SU-DHL-6 (cell line): ENCODE results near the gene FAM200B.

Experiments used
- H2AFZ ChIP-seq: fragments of 200-600 bp; sonication (generic); 2 replicates; pipeline ENCODE4 v1.6.1; 2014; ENCODE audit warnings: low read depth, mild to moderate bottlenecking, moderate library complexity, mixed read lengths, antibody characterized with exemption, low read length; ENCODE audit not compliant: severe bottlenecking
- H3F3A ChIP-seq: fragments of 200-600 bp; shearing (Covaris generic); 2 replicates; pipeline ENCODE4 v1.6.0; 2016; ENCODE audit warnings: antibody characterized with exemption, mild to moderate bottlenecking; ENCODE audit not compliant: insufficient read depth
- H3K27ac ChIP-seq: fragments of 200-600 bp; sonication (generic); 2 replicates; pipeline ENCODE4 v1.5.1; 2016; ENCODE audit warnings: low read depth, mild to moderate bottlenecking, low read length, moderate library complexity, mixed read lengths
- H3K27me3 ChIP-seq: fragments of 200-600 bp; sonication (generic), shearing (Covaris generic); 2 replicates; pipeline ENCODE4 v1.6.0; 2014; ENCODE audit warnings: mild to moderate bottlenecking, low read length
- H3K36me3 ChIP-seq: fragments of 200-600 bp; sonication (generic); 2 replicates; pipeline ENCODE4 v1.6.1; 2014; ENCODE audit warnings: mild to moderate bottlenecking, low read length, mixed read lengths
- H3K4me2 ChIP-seq: fragments of 300-600, 200-600 bp; shearing (Covaris generic), sonication (generic); 2 replicates; pipeline ENCODE4 v1.6.0; 2014; ENCODE audit warnings: low read length, low read depth, mild to moderate bottlenecking; ENCODE audit not compliant: poor library complexity, severe bottlenecking
- H3K4me3 ChIP-seq: fragments of 200-600 bp; sonication (generic); 2 replicates; pipeline ENCODE4 v1.5.1; 2014; ENCODE audit warnings: antibody characterized with exemption, low read length, mild to moderate bottlenecking, mixed read lengths; ENCODE audit not compliant: insufficient read depth, poor library complexity, severe bottlenecking
- H3K79me2 ChIP-seq: fragments of 200-600 bp; sonication (generic); 2 replicates; pipeline ENCODE4 v1.6.1; 2014; ENCODE audit warnings: mild to moderate bottlenecking, low read length, moderate library complexity; ENCODE audit not compliant: insufficient read depth
- H3K9ac ChIP-seq: fragments of 200-600 bp; sonication (generic); 2 replicates; pipeline ENCODE4 v1.7.0; 2014; ENCODE audit warnings: mild to moderate bottlenecking, low read length
- H3K9me2 ChIP-seq: fragments of 200-600 bp; sonication (generic); replicated peaks from 2 replicates; pipeline ENCODE4 v1.6.1; 2014; ENCODE audit warnings: low read length; ENCODE audit not compliant: insufficient read depth
- H3K9me3 ChIP-seq: fragments of 200-600 bp; sonication (generic); 2 replicates; pipeline ENCODE4 v1.6.1; 2014; ENCODE audit warnings: low read length, mixed read lengths; ENCODE audit not compliant: insufficient read depth
- H4K20me1 ChIP-seq: fragments of 200-600 bp; sonication (generic); 2 replicates; pipeline ENCODE4 v1.6.1; 2014; ENCODE audit warnings: low read depth, mild to moderate bottlenecking, antibody characterized with exemption, low read length, moderate library complexity, mixed read lengths
- CTCF ChIP-seq: fragments of 200-600 bp; sonication (generic); IDR thresholded peaks from one replicate; pipeline ENCODE4 v1.5.1; 2017; ENCODE audit warnings: antibody characterized with exemption, mild to moderate bottlenecking, low read length, moderate library complexity; ENCODE audit not compliant: insufficient read depth, poor library complexity, severe bottlenecking
- EZH2phosphoT487 ChIP-seq: fragments of 200-600 bp; sonication (generic), shearing (Covaris generic); conservative IDR thresholded peaks from 2 replicates; pipeline ENCODE4 v1.6.1; 2018; ENCODE audit warnings: mild to moderate bottlenecking, antibody characterized with exemption, low read length, moderate library complexity, mixed read lengths

The FAM200B gene

GRCh38 chr4:15735536-15735935, 53.9 kb downstream of the FAM200B start:
- Histone ChIP-seq H3K36me3 (no peaks in the 10 kb centered on the region), H4K20me1 (no peaks in the 10 kb centered on the region), H3K4me2 (no peak overlapping the region), H3K9ac (no peak overlapping the region), H3F3A (no peaks in the 10 kb centered on the region; the same call in 1 of the 2 replicates), H3K27ac (no peak overlapping the region), H3K9me3 (no peaks in the 10 kb centered on the region), H3K27me3 (no peaks in the 10 kb centered on the region), H2AFZ (no peak overlapping the region), H3K4me3 (no peak overlapping the region), H3K79me2 (no peaks in the 10 kb centered on the region), H3K9me2 (no peaks in the 10 kb centered on the region)
- no peak for TF ChIP-seq CTCF
- TF ChIP-seq EZH2phosphoT487, result no peak

GRCh38 chr4:15736514-15737050, 55.0 kb downstream of the FAM200B start:
- no peak overlapping the region for H2AFZ ChIP-seq
- no peak for TF ChIP-seq EZH2phosphoT487
- no peak for TF ChIP-seq CTCF
- no peaks in the 10 kb centered on the region for H3F3A ChIP-seq
- H3K79me2 ChIP-seq, result no peaks in the 10 kb centered on the region
- no peak overlapping the region for H3K4me2 ChIP-seq
- H3K27ac ChIP-seq, result no peak overlapping the region
- no peaks in the 10 kb centered on the region for H3K36me3 ChIP-seq
- peaks cover 1% of the 10 kb centered on the region; the same call in 1 of the 2 replicates for H3K9me3 ChIP-seq
- no peaks in the 10 kb centered on the region for H3K27me3 ChIP-seq
- H4K20me1 ChIP-seq, result no peaks in the 10 kb centered on the region
- no peak overlapping the region for H3K4me3 ChIP-seq
- no peaks in the 10 kb centered on the region for H3K9me2 ChIP-seq
- H3K9ac ChIP-seq, result no peak overlapping the region

GRCh38 chr4:15737255-15737654, 55.6 kb downstream of the FAM200B start:
- Histone ChIP-seq H4K20me1 (no peaks in the 10 kb centered on the region), H3K4me2 (no peak overlapping the region), H3K79me2 (no peaks in the 10 kb centered on the region), H3K27me3 (no peaks in the 10 kb centered on the region), H3K9me3 (peaks cover 8% of the 10 kb centered on the region; the same call in 1 of the 2 replicates), H3K36me3 (0 out of 2 replicates have a peak, but pooled peaks cover 3% of the 10 kb centered on the region), H3K9ac (no peak overlapping the region), H2AFZ (no peak overlapping the region), H3F3A (no peaks in the 10 kb centered on the region), H3K4me3 (no peak overlapping the region), H3K27ac (no peak overlapping the region), H3K9me2 (no peaks in the 10 kb centered on the region)
- TF ChIP-seq EZH2phosphoT487 (no peak), CTCF (peak; percentile 20)
